GM12878 (cell line): Measurements from ENCODE around the gene TMEM19. TPM values are rescaled to one million over a fixed set of nuclear protein-coding genes. Genes with fewer than 3 reads are reported as not detected.

Experiments used
- BACH1 ChIP-seq: fragments of 450-650 bp; IDR thresholded peaks from 2 replicates; pipeline ENCODE4 v1.6.1; 2017; ENCODE audit warnings: mild to moderate bottlenecking, borderline replicate concordance
- CREM ChIP-seq: IDR thresholded peaks from 2 replicates; pipeline ENCODE4 v1.6.1; 2014; ENCODE audit warnings: antibody characterized with exemption, low read depth
- EGR1 ChIP-seq, 2 experiments: IDR thresholded peaks; 1 replicate in 1 of 2; 2 replicates in 1 of 2; pipeline ENCODE4 v1.6.1; 2011 to 2012; ENCODE audit warnings: low read depth in 2 of 2, low read length in 2 of 2, borderline replicate concordance in 1 of 2, mild to moderate bottlenecking in 1 of 2, moderate library complexity in 1 of 2
- EP300 ChIP-seq, 2 experiments: fragments of 150-350 bp in 1 of 2; IDR thresholded peaks; 2 replicates each; pipeline ENCODE4 v1.6.1; 2011 to 2012; ENCODE audit warnings: low read depth in 2 of 2, low read length in 2 of 2, borderline replicate concordance in 1 of 2, improper control_type of control experiment in 1 of 2, inconsistent platforms in 1 of 2; ENCODE audit not compliant: control insufficient read depth in 1 of 2
- IKZF2 ChIP-seq, 2 experiments: fragments of 450-650 bp; IDR thresholded peaks; 2 replicates each; pipeline ENCODE4 v1.6.1; 2017; ENCODE audit warnings: mild to moderate bottlenecking in 2 of 2, moderate library complexity in 2 of 2
- KAT2A ChIP-seq: conservative IDR thresholded peaks from 2 replicates; pipeline ENCODE4 v1.6.1; 2011; ENCODE audit warnings: low read depth, low read length; ENCODE audit not compliant: control insufficient read depth
- MYC ChIP-seq: IDR thresholded peaks from 2 replicates; pipeline ENCODE4 v1.6.1; 2011; ENCODE audit warnings: mild to moderate bottlenecking, low read length, moderate library complexity, inconsistent platforms; ENCODE audit not compliant: insufficient read depth, insufficient replicate concordance, insufficient read length, severe bottlenecking
- NFYA ChIP-seq: IDR thresholded peaks from 2 replicates; pipeline ENCODE4 v1.6.1; 2011; ENCODE audit warnings: low read depth, mild to moderate bottlenecking, low read length, improper control_type of control experiment, borderline replicate concordance
- NR2F1 ChIP-seq: fragments of 450-650 bp; conservative IDR thresholded peaks from 2 replicates; pipeline ENCODE4 v1.6.1; 2017; ENCODE audit warnings: mild to moderate bottlenecking
- SIX5 ChIP-seq: IDR thresholded peaks from 2 replicates; pipeline ENCODE4 v1.6.1; 2011; ENCODE audit warnings: mild to moderate bottlenecking, low read depth, low read length, moderate library complexity; ENCODE audit not compliant: severe bottlenecking
- SMAD1 ChIP-seq: fragments of 450-650 bp; IDR thresholded peaks from 2 replicates; pipeline ENCODE4 v1.6.1; 2018; ENCODE audit warnings: mild to moderate bottlenecking, low read depth; ENCODE audit not compliant: partially characterized antibody
- SMC3 ChIP-seq: IDR thresholded peaks from 2 replicates; pipeline ENCODE4 v1.6.1; 2011; ENCODE audit warnings: low read length, improper control_type of control experiment, borderline replicate concordance
- WRNIP1 ChIP-seq: IDR thresholded peaks from 2 replicates; pipeline ENCODE4 v1.6.1; 2011; ENCODE audit warnings: low read depth, low read length, improper control_type of control experiment, borderline replicate concordance
- ZNF217 ChIP-seq: fragments of 450-650 bp; IDR thresholded peaks from 2 replicates; pipeline ENCODE4 v1.6.1; 2017; ENCODE audit warnings: antibody characterized with exemption, mild to moderate bottlenecking
- polyA plus RNA-seq, 11 experiments: library from polyadenylated mRNA; depleted of rRNA in 4 of 11; unstranded in 6 of 11; stranded (reverse) in 5 of 11; fragments of >200 nt; fragmentation: Nextera tagmentation in 4 of 11; fragmentation: Illumina TruSeq in 1 of 11; extraction: Ambion mirVana in 4 of 11; extraction: Trizol in 1 of 11; gene quantifications; 1 replicate in 1 of 11; 2 replicates in 10 of 11; pipeline versions ENCODE4 v1.2.1 to v1.2.3, GENCODE V29; 2011 to 2016; ENCODE audit warnings: inconsistent platforms in 2 of 11, missing spikeins in 2 of 11, low read depth in 1 of 11
- total RNA-seq, 4 experiments: library from RNA; depleted of rRNA in 3 of 4; stranded (reverse); fragments of >200 nt in 3 of 4; fragmentation: Illumina TruSeq in 1 of 4; extraction: Trizol in 1 of 4; gene quantifications; 2 replicates each; pipeline versions ENCODE4 v1.2.1 to v1.2.3, GENCODE V29; 2013 to 2021
- TF ChIP-seq, protein P1 (sequence below): fragments of 450-650 bp; IDR thresholded peaks from 2 replicates; pipeline ENCODE4 v1.6.1; 2017; ENCODE audit warnings: mild to moderate bottlenecking, moderate library complexity
- TF ChIP-seq, protein P2 (sequence below): fragments of 450-650 bp; IDR thresholded peaks from 2 replicates; pipeline ENCODE4 v1.6.1; 2014; ENCODE audit warnings: mild to moderate bottlenecking

The TMEM19 gene
- total and polyA plus RNA-seq, 10 of the 15 experiments (the other 5 are each of a cell fraction or from before 2014, with no cell fraction given), result 26.7 to 54.9 (median 39.3) TPM

DNA sequence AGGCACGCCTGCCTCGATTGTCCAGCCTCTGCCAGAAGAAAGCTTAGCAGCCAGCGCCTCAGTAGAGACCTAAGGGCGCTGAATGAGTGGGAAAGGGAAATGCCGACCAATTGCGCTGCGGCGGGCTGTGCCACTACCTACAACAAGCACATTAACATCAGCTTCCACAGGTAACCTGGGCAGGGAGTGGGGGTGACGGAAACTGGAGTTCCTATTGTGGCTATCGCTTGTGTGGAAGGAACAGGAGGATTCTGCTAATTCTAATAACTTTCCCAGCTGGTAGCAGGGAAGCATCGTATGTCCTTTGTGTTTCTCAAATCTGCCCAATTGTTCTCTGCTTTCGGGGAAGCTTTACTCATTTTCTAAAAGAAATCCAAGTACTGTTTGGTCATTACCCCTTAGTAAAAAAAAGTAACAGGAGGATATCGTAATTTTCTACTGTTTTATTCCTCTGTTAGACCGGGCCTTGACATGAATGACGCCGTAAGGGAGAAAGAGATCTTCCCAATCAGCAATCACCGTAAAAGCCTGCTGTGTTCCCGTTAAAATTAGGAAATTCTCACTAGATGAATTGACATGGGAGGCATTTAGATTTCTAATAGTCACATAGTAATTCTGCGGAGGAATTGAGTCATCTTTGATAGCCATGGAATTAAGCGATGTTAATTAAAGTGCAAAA is 21.3 kb upstream of the TMEM19 start (continued):
- no peak for TF ChIP-seq MYC
- TF ChIP-seq SIX5, result no peak
- TF ChIP-seq NFYA, result no peak
- TF ChIP-seq BACH1, result 0 out of 2 replicates have a peak, but pooled peaks have one; percentile 15
- TF ChIP-seq CREM, result no peak; the same call in 1 of the 2 replicates
- TF ChIP-seq SMAD1, result no peak
- TF ChIP-seq EP300 (IDR thresholded peaks at IDR 0.05; ENCODE audit: borderline replicate concordance in 1 of 2, control insufficient read depth in 1 of 2, low read depth in 2 of 2, low read length in 2 of 2), result no peak
- 0 out of 4 replicates have a peak, but pooled peaks of 1 of the 2 experiments have one; percentile 33 for TF ChIP-seq IKZF2 (IDR thresholded peaks at IDR 0.05)
- no peak for TF ChIP-seq ZNF217
- peak in 1 of 2 experiments; percentile 29; a peak in 1 of 3 replicates for TF ChIP-seq EGR1 (IDR thresholded peaks at IDR 0.05; ENCODE audit: borderline replicate concordance in 1 of 2, low read depth in 2 of 2, low read length in 2 of 2)
- no peak for TF ChIP-seq NR2F1
- TF ChIP-seq, protein P1, sequence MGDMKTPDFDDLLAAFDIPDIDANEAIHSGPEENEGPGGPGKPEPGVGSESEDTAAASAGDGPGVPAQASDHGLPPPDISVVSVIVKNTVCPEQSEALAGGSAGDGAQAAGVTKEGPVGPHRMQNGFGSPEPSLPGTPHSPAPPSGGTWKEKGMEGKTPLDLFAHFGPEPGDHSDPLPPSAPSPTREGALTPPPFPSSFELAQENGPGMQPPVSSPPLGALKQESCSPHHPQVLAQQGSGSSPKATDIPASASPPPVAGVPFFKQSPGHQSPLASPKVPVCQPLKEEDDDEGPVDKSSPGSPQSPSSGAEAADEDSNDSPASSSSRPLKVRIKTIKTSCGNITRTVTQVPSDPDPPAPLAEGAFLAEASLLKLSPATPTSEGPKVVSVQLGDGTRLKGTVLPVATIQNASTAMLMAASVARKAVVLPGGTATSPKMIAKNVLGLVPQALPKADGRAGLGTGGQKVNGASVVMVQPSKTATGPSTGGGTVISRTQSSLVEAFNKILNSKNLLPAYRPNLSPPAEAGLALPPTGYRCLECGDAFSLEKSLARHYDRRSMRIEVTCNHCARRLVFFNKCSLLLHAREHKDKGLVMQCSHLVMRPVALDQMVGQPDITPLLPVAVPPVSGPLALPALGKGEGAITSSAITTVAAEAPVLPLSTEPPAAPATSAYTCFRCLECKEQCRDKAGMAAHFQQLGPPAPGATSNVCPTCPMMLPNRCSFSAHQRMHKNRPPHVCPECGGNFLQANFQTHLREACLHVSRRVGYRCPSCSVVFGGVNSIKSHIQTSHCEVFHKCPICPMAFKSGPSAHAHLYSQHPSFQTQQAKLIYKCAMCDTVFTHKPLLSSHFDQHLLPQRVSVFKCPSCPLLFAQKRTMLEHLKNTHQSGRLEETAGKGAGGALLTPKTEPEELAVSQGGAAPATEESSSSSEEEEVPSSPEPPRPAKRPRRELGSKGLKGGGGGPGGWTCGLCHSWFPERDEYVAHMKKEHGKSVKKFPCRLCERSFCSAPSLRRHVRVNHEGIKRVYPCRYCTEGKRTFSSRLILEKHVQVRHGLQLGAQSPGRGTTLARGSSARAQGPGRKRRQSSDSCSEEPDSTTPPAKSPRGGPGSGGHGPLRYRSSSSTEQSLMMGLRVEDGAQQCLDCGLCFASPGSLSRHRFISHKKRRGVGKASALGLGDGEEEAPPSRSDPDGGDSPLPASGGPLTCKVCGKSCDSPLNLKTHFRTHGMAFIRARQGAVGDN, result no peak
- TF ChIP-seq, protein P2, sequence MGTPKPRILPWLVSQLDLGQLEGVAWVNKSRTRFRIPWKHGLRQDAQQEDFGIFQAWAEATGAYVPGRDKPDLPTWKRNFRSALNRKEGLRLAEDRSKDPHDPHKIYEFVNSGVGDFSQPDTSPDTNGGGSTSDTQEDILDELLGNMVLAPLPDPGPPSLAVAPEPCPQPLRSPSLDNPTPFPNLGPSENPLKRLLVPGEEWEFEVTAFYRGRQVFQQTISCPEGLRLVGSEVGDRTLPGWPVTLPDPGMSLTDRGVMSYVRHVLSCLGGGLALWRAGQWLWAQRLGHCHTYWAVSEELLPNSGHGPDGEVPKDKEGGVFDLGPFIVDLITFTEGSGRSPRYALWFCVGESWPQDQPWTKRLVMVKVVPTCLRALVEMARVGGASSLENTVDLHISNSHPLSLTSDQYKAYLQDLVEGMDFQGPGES, result no peak
- TF ChIP-seq SMC3, result no peak
- TF ChIP-seq KAT2A, result no peak
- no peak for TF ChIP-seq WRNIP1
